LNCaP clone FGC (cell line): Measurements from ENCODE around the gene TSGA10.

Experiments used
- DNase-seq: peaks from one replicate; pipeline ENCODE4 v3.0.0-alpha.2; 2011; ENCODE audit warnings: low read depth
- H3K4me3 ChIP-seq: 2 replicates; pipeline ENCODE4 v1.5.1; 2011; ENCODE audit warnings: mild to moderate bottlenecking, low read depth, low read length, control low read depth
- TF ChIP-seq, protein P1 (sequence below): IDR thresholded peaks from 2 replicates; pipeline ENCODE4 v1.5.1; 2012; ENCODE audit warnings: mild to moderate bottlenecking; ENCODE audit not compliant: control insufficient read depth, insufficient read depth; ENCODE audit errors: extremely low read depth

TSGA10 gene

DNA sequence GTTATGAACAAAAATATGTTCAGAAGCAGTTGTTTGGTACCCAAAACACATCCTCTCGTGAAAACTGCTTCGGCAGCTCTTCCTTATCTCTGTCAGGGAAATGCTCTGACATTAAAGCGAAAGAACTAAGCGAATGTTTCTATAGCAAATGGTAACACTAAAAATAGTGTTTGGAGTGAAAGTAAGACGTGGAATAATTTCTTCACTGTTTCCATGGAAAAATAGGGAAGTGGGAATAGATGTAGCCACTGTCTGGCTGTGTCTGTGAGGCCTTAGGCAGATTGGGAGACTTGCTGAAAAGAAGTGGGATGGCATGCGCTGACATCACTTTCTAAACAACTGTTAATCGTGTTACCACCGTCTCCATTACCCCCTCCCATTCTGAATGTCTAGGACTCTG is 207.2 kb downstream of the TSGA10 start:
- H3K4me3 ChIP-seq: no peak overlapping the region
- no peak for DNase-seq
- TF ChIP-seq, protein P1, sequence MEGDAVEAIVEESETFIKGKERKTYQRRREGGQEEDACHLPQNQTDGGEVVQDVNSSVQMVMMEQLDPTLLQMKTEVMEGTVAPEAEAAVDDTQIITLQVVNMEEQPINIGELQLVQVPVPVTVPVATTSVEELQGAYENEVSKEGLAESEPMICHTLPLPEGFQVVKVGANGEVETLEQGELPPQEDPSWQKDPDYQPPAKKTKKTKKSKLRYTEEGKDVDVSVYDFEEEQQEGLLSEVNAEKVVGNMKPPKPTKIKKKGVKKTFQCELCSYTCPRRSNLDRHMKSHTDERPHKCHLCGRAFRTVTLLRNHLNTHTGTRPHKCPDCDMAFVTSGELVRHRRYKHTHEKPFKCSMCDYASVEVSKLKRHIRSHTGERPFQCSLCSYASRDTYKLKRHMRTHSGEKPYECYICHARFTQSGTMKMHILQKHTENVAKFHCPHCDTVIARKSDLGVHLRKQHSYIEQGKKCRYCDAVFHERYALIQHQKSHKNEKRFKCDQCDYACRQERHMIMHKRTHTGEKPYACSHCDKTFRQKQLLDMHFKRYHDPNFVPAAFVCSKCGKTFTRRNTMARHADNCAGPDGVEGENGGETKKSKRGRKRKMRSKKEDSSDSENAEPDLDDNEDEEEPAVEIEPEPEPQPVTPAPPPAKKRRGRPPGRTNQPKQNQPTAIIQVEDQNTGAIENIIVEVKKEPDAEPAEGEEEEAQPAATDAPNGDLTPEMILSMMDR: no peak
